NCI-H460 (cell line): ENCODE measurements around the gene NUDT21. TPM values are rescaled to one million over a fixed set of nuclear protein-coding genes. Genes with fewer than 3 reads are reported as not detected.
"Not testable (repeated sequence)": the region's sequence is repeated elsewhere in the genome, so short reads cannot be mapped to it uniquely, and the experiment has no call there.

Experiments
- DNase-seq: peaks from one replicate; pipeline ENCODE4 v3.0.0-alpha.2; 2016; ENCODE audit warnings: low read depth; ENCODE audit errors: extremely low read depth
- total RNA-seq: library from RNA; depleted of rRNA; stranded (reverse); fragments of >200 nt; shearing (Covaris generic); gene quantifications from 2 replicates; pipeline ENCODE4 v1.2.3, GENCODE V29; 2014

The NUDT21 gene
- total RNA-seq, 1 experiment from 2014 or later = 140 TPM

GRCh38 chr16:56420613-56421012 lies 30.5 kb downstream of the NUDT21 start:
- no peak for DNase-seq

DNA sequence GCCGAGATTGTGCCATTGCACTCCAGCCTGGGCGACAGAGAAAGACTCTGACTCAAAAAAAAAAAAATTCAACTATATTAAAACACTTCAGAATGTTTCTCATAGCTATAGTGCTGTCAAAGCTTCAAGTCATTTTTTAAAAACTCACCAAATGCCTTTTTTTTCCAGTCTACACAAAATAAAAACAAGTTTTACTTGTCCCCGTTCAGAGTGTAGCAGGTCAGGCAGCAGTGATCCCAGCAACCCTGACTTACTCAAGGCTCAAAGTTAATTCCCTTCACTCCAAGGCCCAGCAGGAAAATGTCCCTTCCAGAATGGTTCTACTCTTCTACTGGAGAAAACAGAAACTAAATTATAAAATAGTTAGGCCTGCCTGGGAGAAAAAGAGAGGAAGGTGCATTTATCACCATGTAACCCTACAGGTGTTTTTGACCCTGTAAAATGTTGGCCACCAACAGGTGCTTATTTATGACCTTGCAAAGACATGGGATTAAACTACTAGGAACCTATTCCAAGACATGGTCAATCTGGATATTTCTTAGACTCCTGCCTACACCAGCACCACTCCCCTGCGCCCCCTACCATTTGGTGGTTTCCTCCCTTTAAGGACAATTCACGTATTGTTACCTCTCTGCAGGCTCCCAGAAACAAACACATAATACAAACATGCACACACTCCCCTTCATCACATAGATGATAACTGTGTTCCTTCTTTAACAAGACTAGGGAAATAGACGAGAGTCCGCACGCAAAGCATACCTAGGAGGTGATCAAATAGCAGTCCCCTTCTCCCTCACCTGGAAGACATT lies 31.2 kb downstream of the NUDT21 start:
- no peak for DNase-seq

DNA sequence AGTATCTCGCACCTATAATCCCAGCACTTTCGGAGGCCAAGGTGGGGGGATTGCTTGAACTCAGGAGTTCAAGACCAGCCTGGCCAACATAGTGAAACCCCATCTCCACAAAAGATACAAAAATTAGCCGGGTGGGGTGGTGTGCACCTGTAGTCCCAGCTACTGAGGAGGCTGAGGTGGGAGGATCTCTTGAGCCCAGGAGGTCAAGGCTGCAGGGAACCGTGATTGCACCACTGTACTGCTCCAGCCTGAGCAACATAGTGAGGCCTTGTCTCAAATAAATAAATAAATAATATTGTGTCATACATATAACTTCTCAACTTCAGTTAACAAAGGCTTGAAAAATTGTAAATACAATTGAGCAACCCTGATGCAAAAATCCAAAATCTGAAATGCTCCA lies 34.0 kb downstream of the NUDT21 start:
- DNase-seq = no peak

GRCh38 chr16:56415875-56416274 lies 35.3 kb downstream of the NUDT21 start:
- DNase-seq = no peak

- no peak for DNase-seq
Measured at GRCh38 chr16:56414366-56414765, 36.8 kb downstream of the NUDT21 start.

DNA sequence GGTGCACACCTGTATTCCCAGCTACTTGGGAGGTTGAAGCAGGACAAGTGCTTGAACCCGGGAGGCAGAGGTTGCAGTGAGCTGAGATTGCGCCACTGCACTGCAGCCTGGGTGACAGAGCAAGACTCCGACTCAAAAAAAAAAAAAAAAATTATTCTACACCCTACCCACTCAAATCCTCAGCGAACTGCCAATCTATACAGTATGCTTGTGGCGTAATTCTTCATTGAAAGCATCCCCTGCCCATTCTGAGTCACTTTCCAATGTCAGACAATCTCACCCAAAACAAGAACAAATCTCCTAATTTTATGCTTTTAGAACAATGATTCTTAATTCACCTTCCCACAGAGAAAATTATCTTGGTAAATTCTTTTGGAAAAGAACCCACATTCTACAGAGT lies 37.8 kb downstream of the NUDT21 start:
- DNase-seq = no peak

- DNase-seq = no peak
Measured at GRCh38 chr16:56411624-56412023, 39.5 kb downstream of the NUDT21 start.

DNA sequence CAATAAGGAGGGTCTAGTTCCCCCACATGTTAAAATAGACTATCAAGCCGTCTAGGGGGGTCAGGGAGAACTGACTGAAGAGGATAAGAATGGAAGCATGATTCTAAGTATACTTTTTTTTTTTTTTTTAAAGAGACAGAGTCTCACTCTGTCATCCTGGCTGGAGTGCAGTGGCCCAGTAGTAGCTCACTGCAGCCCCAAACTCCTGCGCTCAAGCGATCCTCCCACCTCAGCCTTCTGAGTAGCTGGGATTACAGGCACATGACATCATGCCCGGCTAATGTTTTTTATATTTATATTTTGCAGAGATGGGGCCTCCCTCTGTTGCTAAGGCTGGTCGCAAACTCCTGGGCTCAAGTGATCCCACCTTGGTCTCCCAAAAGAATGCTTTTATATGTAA lies 40.0 kb downstream of the NUDT21 start:
- no peak for DNase-seq

DNA sequence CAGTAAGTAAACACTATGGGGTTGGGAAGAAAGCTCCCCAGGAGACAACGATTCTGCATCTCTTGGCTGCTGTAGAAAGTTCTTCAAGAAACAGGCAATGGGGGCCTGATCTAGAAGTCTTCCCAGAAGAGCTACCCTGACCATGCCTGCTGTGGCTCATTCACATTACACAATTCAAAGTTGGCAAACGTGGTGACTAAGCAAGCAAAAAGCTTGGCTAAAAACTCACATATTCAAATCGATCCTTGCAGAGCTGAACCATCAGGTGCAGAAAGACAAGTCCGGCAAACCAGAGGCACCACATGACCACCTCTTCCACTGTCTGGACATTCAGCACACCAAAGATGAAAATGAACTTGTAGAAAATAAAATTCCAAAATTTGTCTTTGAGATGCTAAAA lies 41.9 kb downstream of the NUDT21 start:
- DNase-seq = no peak

GRCh38 chr16:56408379-56409098 lies 42.6 kb downstream of the NUDT21 start:
- DNase-seq = no peak

GRCh38 chr16:56405977-56406672 lies 45.0 kb downstream of the NUDT21 start:
- DNase-seq = no peak

DNA sequence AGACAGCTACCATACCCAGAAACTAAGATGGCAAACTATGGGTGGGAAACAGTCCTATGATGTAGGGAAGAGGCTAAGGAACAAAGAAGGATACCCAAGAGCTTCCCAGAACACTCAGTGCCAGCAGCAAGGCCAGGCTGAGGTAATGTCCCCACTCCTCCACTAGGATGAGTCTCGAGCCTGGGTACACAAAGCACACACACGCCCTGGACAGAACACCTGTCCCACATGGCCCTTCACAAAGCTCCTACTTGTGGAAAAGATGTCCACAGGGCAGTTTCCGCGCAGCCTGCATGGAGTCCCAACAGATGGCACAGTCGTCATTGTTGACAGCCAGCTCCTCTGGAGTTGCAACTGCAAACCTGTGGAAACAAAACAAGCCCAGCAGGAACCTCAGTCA lies 49.6 kb downstream of the NUDT21 start:
- DNase-seq = no peak

DNA sequence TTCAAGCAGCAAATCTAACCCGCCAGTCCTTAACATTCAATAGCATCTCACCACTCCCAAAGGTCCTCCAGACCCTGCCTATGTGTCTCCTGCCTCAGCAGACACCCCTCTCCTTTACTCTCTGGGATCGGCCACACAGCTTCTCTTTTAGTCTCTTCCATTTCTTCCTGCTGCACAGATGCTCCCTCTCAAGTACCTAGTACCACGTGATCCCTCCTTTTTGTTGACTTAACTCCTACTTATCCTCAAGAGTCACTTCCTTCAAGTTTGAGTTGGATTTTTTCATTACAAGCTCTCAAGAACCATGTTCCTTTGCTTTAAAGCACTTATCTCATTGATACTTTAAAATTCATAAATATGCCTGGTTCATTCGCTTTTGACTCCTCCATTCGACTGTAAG lies 50.7 kb downstream of the NUDT21 start:
- no peak for DNase-seq

- no peak for DNase-seq
Measured at GRCh38 chr16:56399486-56399885, 51.6 kb downstream of the NUDT21 start.

GRCh38 chr16:56399047-56399446 lies 52.1 kb downstream of the NUDT21 start:
- DNase-seq = no peak

DNA sequence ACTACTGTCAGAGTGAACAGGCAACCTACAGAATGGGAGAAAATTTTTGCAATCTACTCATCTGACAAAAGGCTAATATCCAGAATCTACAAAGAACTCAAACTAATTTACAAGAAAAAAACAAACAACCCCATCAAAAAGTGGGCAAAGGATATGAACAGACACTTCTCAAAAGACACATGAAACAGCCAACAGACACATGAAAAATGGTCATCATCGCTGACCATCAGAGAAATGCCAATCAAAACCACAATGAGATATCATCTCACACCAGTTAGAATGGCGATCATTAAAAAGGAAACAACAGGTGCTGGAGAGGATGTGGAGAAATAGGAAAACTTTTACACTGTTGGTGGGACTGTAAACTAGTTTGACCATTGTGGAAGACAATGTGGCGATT lies 54.4 kb downstream of the NUDT21 start:
- not testable (repeated sequence) for DNase-seq

DNA sequence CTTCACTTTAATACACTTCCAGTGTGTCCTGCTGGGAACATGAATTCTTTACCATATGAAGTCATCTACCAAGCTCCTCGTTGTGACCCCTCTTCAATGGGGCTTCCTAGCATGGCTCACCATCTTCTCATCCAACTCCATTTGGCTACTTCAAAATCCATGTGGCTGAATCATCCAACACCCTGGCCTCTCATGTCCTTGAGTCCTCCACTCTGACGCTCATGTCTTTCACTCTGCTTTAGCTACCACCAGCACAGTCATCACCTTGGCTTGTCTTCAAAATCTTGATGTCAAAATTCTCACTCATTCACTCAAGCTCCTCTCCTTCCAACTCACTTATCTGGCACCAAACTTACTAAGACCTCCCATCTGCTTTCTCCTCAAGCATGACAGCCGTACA lies 61.6 kb downstream of the NUDT21 start:
- DNase-seq = no peak

DNA sequence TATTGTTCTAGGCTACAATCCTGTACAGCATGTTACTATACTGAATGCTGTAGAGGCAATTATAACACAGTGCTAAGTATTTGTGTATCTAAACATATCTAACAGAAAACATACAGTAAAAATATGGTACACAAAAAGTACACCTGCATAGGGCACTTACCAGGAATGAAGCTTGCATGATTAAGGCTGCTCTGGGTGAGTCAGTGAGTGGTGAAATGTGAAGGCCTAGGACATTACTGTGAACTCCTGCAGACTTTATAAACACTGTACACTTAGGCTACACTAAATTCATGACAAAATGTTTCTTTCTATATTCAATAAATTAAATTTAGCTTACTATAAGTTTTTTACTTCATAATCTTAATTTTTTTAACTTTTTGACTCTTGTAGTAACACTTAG lies 62.9 kb downstream of the NUDT21 start:
- DNase-seq = no peak

GRCh38 chr16:56387396-56387795 lies 63.7 kb downstream of the NUDT21 start:
- DNase-seq = no peak

- no peak for DNase-seq
Measured at GRCh38 chr16:56384074-56384721, 66.9 kb downstream of the NUDT21 start.

GRCh38 chr16:56382901-56383355 lies 68.2 kb downstream of the NUDT21 start:
- DNase-seq = no peak
